Panc1 (cell line): Measurements from ENCODE around the gene DEPDC5. TPM values are rescaled to one million over a fixed set of nuclear protein-coding genes. Genes with fewer than 3 reads are reported as not detected.

Experiments
- ATAC-seq: fragments of 200-7000 bp; cut with Tn5 transposase; 2 replicates; pipeline ENCODE4 v1.9.1; 2020; ENCODE audit warnings: mild to moderate bottlenecking, moderate library complexity
- BruUV-seq: library from RNA; stranded (reverse); fragments of 400-500 nt; replicated peaks from 2 replicates; lab custom pipeline; 2021; lab: Mats Ljungman, UMichigan
- CTCF ChIA-PET: fragments of 300-600 bp; sonication (Branson Sonifier 250); formaldehyde crosslinking; loops from one replicate; lab custom pipeline; 2022; ENCODE audit warnings: antibody characterized with exemption; lab: Charles Lee
- POLR2A ChIA-PET: fragments of 300-600 bp; sonication (Branson Sonifier 250); formaldehyde crosslinking; loops from one replicate; lab custom pipeline; 2022; ENCODE audit warnings: antibody characterized with exemption; lab: Charles Lee
- DNase-seq: peaks from one replicate; pipeline ENCODE4 v3.0.0-alpha.2; 2010; ENCODE audit warnings: low read depth, low spot score
- H3K27ac ChIP-seq: 2 replicates; pipeline ENCODE4 v1.5.1; 2011; ENCODE audit warnings: mild to moderate bottlenecking, low read length, inconsistent platforms
- H3K27me3 ChIP-seq: fragments of 200-500 bp; sonication (Bioruptor generic); 2 replicates; pipeline ENCODE4 v1.6.0; 2014; ENCODE audit warnings: low read length, inconsistent platforms; ENCODE audit not compliant: control insufficient read depth, insufficient read depth
- H3K36me3 ChIP-seq: fragments of 200-500 bp; sonication (Bioruptor generic); 2 replicates; pipeline ENCODE4 v1.5.1; 2014; ENCODE audit warnings: inconsistent platforms, mild to moderate bottlenecking, low read length, moderate library complexity; ENCODE audit not compliant: control insufficient read depth, insufficient read depth
- H3K4me1 ChIP-seq: 2 replicates; pipeline ENCODE4 v1.5.1; 2011; ENCODE audit warnings: inconsistent platforms, mild to moderate bottlenecking, low read length, moderate library complexity; ENCODE audit not compliant: control insufficient read depth, insufficient read depth
- H3K4me3 ChIP-seq, 2 experiments: 2 replicates each; pipeline ENCODE4 v1.5.1; 2011 to 2012; ENCODE audit warnings: low read depth in 2 of 2, low read length in 2 of 2, mild to moderate bottlenecking in 2 of 2, inconsistent platforms in 1 of 2, moderate library complexity in 1 of 2
- H3K9me3 ChIP-seq: fragments of 200-500 bp; sonication (Bioruptor generic); 2 replicates; pipeline ENCODE4 v1.5.1; 2014; ENCODE audit warnings: low read depth, mild to moderate bottlenecking, inconsistent platforms, low read length, moderate library complexity; ENCODE audit not compliant: control insufficient read depth, insufficient read depth
- CTCF ChIP-seq: fragments of 450-650 bp; IDR thresholded peaks from 2 replicates; pipeline ENCODE4 v1.5.1; 2017; ENCODE audit warnings: mild to moderate bottlenecking
- POLR2AphosphoS5 ChIP-seq: IDR thresholded peaks from 2 replicates; pipeline ENCODE4 v1.6.1; 2012; ENCODE audit warnings: mild to moderate bottlenecking, low read depth, low read length, moderate library complexity
- REST ChIP-seq, 2 experiments: IDR thresholded peaks; 2 replicates each; pipeline ENCODE4 v1.6.1; 2011 to 2012; ENCODE audit warnings: low read depth in 2 of 2, control low read depth in 1 of 2, low read length in 1 of 2, mild to moderate bottlenecking in 1 of 2, moderate library complexity in 1 of 2; ENCODE audit not compliant: insufficient read depth in 1 of 2
- SIN3A ChIP-seq: IDR thresholded peaks from 2 replicates; pipeline ENCODE4 v1.6.1; 2012; ENCODE audit warnings: low read depth, mild to moderate bottlenecking, low read length, moderate library complexity, borderline replicate concordance; ENCODE audit not compliant: insufficient read depth
- TCF7L2 ChIP-seq: IDR thresholded peaks from 2 replicates; pipeline ENCODE4 v1.6.1; 2011; ENCODE audit warnings: mild to moderate bottlenecking, low read depth, low read length, inconsistent platforms
- in situ Hi-C: cut with HindIII; loops from 2 replicates; pipeline ENCODE4 v1.10.0; 2016; ENCODE audit warnings: low sequenced_read_pairs, low pct_unique_long_range_greater_than_20kb
- intact Hi-C: fragments of 100-400 bp; cut with micrococcal nuclease; formaldehyde crosslinking; loops from one replicate; pipeline ENCODE4 v1.10.0; 2022; ENCODE audit not compliant: unreplicated experiment
- total RNA-seq: library from RNA; stranded (reverse); gene quantifications from one replicate; pipeline ENCODE4 v1.2.1, GENCODE V29; 2021; ENCODE audit not compliant: unreplicated experiment

The DEPDC5 gene
- total RNA-seq, 1 experiment from 2014 or later, result 20.2 TPM

GRCh38 chr22:31850135-31850534 lies 96.3 kb downstream of the DEPDC5 start:
- H3K27me3 ChIP-seq, result no peaks in the 10 kb centered on the region
- BruUV-seq, result no TSS peak
- H3K27ac ChIP-seq, result no peak overlapping the region
- TF ChIP-seq TCF7L2, result no peak
- no peak for TF ChIP-seq CTCF
- no peak for TF ChIP-seq POLR2AphosphoS5
- TF ChIP-seq REST (IDR thresholded peaks at IDR 0.05; ENCODE audit: insufficient read depth in 1 of 2, low read depth in 2 of 2, low read length in 1 of 2), result no peak
- no peak for TF ChIP-seq SIN3A
- H3K9me3 ChIP-seq, result no peaks in the 10 kb centered on the region
- intact Hi-C loops (no loop called here), in situ Hi-C loops (no loop called here)
- CTCF ChIA-PET, result no interaction called here
- ATAC-seq, result no peak
- H3K36me3 ChIP-seq, result no peaks in the 10 kb centered on the region
- POLR2A ChIA-PET, result no interaction called here
- no peak overlapping the region for H3K4me3 ChIP-seq
- no peaks in the 10 kb centered on the region for H3K4me1 ChIP-seq
- no peak for DNase-seq

GRCh38 chr22:31852691-31853421 lies 99.0 kb downstream of the DEPDC5 start:
- ATAC-seq (no peak), DNase-seq (no peak)
- ChIA-PET POLR2A (interaction anchor here (0.6 kb wide), 1 partner anchor 416 kb away, joined by 16 read pairs; no protein-coding TSS in a partner anchor), CTCF (no interaction called here)
- H3K36me3 ChIP-seq, result no peaks in the 10 kb centered on the region
- in situ Hi-C loops (no loop called here), intact Hi-C loops (no loop called here)
- TF ChIP-seq REST (IDR thresholded peaks at IDR 0.05; ENCODE audit: insufficient read depth in 1 of 2, low read depth in 2 of 2, low read length in 1 of 2), result no peak
- TF ChIP-seq TCF7L2, result no peak
- TF ChIP-seq POLR2AphosphoS5, result no peak
- no peak for TF ChIP-seq SIN3A
- H3K27me3 ChIP-seq, result no peaks in the 10 kb centered on the region
- no TSS peak for BruUV-seq
- H3K9me3 ChIP-seq, result no peaks in the 10 kb centered on the region
- H3K27ac ChIP-seq, result no peak overlapping the region
- no peak overlapping the region for H3K4me3 ChIP-seq
- H3K4me1 ChIP-seq, result no peaks in the 10 kb centered on the region
